HG02588 (cell line): ENCODE measurements around the gene TRIM47.

Experiments
- ATAC-seq: cut with Tn5 transposase; IDR thresholded peaks from one replicate; pipeline ENCODE4 v1.9.1; 2021; ENCODE audit warnings: mild to moderate bottlenecking, moderate library complexity; ENCODE audit not compliant: unreplicated experiment

Gene TRIM47, protein sequence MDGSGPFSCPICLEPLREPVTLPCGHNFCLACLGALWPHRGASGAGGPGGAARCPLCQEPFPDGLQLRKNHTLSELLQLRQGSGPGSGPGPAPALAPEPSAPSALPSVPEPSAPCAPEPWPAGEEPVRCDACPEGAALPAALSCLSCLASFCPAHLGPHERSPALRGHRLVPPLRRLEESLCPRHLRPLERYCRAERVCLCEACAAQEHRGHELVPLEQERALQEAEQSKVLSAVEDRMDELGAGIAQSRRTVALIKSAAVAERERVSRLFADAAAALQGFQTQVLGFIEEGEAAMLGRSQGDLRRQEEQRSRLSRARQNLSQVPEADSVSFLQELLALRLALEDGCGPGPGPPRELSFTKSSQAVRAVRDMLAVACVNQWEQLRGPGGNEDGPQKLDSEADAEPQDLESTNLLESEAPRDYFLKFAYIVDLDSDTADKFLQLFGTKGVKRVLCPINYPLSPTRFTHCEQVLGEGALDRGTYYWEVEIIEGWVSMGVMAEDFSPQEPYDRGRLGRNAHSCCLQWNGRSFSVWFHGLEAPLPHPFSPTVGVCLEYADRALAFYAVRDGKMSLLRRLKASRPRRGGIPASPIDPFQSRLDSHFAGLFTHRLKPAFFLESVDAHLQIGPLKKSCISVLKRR

DNA sequence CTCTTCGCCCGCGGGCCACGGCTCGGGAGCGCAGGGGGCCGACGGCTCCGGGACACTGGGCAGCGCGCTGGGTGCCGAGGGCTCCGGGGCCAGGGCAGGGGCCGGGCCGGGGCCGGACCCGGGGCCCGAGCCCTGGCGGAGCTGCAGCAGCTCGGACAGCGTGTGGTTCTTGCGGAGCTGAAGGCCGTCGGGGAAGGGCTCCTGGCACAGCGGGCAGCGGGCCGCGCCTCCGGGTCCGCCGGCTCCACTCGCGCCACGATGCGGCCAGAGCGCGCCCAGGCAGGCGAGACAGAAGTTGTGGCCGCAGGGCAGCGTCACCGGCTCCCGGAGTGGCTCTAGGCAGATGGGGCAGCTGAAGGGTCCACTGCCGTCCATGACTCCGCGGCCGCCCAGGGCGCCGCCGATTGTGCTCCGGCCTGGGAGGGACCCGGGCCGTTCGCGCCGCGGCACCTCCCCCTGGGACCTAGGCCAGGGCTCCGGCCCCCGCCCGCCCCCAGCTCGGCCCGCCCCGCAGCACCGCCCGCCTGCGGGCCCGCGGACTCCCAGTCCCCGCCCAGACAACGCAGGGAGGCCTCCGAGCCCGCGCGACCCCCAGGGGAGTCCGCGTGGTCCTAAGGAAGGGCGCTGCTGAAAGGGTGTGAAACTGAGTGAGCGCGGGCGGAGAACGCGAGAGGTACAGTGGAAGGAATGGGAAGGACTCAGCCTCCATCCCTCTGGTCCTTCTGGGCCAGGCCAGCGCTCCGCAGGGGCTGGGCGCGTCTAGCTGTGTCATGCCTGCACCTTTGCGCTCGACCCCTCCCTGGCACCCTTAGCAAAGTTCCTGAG lies at the start of gene TRIM47:
TRIM47 (minus strand) TSS at position 408 of the 825 bp plus-strand sequence; CDS start at position 375, 33 bp downstream.
- ATAC-seq, result no peak

DNA sequence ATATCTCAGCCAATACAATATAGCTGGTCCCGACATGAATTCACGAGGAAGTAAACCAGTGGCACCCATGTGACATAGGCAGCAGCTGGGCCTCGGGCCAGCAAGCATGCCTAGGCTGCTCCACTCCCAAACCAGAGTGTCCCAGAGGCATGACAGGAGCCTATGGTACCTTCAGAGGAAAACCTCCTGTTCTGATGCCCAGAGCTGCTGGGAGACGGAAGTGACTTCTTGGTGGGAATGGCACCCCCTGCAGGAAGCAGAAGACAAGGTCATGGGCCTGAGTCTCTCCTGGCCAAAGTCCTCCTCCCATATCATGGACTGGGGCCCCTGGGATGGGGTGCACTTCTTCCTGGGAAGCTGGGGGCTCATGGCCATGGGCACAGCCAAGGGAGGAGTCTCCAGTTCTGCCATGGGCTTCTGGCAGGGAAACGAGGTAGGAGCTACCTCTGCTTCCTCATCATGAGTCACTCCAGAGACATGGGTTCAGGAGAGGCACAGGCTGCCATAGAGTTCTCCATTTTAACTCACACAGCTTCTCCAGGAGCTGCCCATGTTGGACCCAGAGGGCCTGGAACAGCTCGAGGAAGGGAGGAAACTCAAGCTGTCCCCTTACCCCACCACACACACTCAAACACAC lies 49.0 kb upstream of the TRIM47 start:
- no peak for ATAC-seq

DNA sequence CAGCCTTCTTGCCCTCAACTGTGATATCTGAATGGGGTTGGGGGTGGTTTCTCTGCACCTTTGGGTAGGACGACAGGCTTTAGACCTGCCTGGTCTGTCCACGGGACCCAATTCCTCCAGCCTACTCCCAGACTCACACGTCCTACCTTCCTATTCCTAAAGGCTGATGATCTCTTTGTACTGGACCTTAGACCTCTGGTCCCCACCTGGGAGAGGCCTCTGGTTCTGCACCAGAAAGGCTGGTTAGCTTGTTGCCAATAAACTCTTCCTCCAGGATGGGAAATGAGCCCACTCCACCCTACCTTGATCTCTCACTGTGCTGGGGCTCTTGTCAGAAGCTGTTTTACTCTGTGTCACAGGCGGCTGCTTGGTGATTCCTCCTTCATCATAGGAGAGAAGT lies 48.1 kb upstream of the TRIM47 start:
- ATAC-seq, result no peak

DNA sequence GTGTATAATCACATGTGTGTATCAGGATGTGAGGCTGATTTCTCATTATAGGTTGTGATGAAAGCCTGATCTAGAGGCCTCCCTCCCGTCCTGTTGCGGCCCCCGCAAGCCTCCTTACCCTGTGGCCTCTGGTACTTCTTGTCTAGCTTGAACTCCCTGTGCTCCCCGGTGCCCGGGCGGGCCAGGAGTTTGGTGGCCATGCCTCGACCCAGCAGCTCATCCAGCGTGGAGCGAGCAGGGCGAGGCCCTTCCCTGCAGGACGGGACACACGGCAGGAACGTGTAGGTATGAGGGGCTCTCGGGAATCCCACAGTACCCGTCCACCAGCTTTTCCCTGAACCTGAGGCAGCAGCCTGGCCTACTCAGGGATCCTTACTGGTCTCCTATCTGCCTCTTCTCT lies 47.5 kb upstream of the TRIM47 start:
- no peak for ATAC-seq

DNA sequence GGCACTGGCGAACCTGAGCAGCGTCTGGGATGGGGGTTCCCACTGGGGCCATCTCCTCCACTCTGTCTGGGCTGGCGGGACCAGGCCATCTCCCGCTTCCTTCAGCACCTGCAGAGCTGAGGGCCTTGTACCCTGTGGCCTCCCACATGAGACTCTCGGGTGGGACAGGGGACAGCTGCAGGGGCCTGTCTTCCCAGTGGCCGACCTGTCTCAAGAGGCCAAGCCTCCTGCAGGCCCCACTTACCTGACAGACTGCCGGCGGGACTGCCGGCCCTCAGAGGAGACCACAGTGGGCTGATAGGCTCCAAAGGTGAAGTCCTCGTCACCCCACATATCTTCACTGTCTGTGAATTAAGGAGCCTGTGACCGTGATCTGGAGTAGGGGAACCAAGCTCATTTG lies 46.7 kb upstream of the TRIM47 start:
- ATAC-seq, result no peak

DNA sequence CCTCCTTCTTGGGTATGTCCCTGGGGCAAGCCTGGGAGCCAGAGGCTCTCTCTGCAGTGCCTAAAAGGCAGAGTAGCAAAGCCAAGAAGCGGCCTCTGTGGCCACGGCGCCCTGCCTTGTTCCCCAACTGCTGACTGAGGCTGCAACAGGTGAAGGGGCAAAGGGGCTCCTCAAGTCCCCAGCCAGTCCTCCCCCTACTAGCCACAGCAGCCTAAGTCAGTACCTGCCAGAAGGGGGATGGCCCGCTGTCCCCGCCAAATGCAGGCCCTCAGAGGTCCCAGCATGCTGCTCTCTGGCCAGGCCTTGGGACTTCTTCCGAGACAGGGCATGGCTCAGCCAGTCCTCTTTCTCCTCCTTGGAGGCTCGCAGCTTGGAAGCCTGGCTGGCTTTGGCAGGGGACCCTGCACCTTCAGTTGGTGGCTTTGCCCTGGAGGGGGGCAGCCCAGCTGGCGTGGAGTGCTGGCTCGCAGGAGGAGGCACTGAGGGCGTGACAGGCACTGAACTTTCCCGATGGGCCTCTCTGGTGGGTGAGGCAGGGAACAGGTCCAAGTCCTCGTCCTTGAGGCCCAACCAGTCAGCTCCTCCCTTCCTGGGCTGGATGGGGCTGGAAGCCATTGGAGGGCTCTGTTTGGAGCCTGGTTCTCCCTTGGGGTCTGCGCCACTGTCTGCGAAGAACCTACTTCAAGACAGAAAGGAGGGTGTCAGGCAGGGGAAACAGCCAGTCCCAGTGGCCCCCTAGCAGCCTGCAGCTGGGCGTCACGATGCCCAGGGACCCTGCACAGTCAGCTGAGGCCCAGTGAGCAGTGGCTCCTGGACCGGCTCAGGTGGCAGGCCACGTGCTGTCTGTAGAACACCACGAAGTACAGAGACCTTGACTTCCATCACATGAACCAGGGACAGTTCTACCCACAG lies 44.8 kb upstream of the TRIM47 start:
- no peak for ATAC-seq

DNA sequence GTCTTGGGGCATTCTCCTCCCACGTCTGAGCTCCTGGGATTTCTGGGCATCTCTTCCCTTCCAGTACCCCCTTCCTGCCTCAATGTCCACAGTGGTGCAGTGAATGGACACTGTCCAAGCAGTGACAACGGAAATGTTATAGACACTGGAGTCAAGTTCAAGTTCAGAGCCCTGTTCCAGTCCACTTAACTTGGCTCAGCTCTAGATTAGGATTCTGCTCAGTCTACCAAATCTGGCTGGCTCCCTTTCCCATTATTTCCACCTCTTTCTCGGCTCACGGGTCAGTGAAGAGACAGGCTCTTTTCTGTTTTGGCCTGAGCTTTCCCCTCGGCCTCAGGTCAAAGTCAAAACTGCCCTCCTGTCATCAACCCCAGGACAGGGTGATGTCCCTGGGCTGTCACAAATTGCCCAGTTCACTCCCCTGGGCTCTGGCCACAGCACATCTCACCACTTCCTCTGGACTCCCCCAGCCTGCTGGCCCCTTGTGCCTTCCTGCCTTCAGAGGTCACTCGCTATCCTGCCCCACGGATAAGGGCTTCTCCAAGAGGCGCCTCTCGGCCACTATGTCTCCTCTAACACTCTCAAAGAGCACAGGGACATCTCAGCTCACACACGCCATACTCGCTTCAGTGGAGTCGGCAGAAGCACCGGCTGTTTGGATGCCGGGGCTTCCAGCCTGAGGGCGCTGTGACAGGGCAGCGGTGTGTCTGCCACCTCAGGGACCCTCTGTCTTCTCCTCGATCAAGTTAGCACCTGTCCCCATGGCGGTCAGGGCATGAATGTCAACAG lies 44.0 kb upstream of the TRIM47 start:
- ATAC-seq, result no peak

DNA sequence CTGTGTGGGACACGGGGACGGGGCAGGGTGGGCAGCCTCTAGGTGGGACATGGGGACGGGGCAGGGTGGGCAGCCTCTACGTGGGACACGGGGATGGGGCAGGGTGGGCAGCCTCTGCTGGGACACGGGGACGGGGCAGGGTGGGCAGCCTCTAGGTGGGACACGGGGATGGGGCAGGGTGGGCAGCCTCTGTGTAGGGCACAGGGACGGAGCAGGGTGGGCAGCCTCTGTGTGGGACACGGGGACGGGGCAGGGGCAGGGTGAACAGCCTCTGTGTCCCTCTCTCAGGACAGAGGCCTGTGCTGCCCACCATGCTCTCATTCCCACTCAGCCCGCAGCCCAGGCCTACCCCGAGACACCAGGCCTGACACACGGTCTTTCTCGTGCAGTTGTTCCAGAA lies 43.2 kb upstream of the TRIM47 start:
- no peak for ATAC-seq

DNA sequence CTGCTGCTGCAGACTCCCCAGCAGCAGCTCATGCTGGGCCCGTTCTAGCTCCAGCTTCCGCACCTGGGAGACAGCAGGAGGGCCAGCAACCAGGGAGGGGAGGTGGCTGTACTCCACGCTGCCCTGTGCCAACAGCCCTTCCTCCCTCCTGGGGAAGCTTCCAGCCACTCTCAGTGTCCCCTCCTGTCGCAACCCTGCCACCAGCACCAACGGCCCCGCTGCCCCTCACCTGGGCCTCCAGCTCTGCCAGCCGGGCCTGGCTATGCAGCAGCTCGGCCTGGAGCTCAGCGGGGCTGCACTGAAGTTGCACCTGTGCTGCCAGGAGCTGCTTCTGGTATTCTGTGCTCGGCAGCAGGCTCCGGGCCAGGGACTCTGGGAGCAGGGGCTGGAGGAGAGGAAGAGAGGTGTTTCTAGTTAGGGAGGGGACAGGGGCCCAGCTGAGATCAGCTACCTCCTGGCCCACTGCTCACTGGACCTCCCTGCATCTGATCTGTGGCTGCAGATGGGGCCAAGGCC lies 41.7 kb upstream of the TRIM47 start:
- ATAC-seq, result no peak

DNA sequence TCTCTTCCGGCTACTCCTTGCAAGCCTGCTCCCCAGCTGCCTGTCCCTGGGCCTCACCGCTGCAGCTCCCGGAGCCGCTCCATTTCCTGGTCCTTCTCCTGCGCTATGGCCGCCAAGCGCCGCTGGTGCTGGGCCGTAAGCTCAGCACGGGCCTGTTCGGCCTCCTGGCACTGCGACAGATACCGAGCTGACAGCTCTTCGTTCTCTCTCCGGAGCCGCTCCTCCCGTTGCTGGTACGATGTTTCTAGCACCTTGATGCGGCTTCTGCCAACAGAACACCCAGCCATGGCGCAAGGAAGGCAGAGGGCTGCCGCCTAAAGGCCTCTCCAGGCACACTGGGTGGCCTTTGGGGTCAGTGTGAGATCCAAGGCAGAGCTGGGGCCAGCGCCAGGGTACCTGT lies 41.2 kb upstream of the TRIM47 start:
- no peak for ATAC-seq

DNA sequence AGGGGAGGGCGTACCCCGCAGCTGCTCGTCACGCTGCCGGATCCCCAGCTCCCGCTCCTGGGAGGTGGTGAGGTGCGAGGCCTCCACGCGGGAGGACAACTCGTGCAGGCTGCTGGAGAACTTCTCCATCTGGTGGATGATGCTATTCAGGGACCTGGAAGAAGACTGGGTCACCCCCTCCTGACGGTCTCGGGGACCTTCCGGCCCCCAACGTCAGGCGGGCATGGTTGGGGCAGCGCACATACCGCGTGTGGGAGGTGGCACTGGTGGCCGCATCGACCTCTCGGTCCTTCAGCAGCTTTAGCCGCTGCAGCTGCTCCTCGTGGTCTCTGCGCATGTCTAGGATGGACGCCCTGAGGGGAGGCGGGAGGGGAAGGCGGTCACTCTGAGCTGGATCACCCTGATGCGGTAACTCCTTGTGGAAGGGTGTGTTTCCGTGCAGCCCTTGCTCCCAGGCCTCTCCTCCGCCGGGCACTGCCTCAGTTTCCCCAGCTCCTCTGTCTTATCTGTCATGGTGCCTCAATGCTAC lies 39.6 kb upstream of the TRIM47 start:
- ATAC-seq, result no peak

DNA sequence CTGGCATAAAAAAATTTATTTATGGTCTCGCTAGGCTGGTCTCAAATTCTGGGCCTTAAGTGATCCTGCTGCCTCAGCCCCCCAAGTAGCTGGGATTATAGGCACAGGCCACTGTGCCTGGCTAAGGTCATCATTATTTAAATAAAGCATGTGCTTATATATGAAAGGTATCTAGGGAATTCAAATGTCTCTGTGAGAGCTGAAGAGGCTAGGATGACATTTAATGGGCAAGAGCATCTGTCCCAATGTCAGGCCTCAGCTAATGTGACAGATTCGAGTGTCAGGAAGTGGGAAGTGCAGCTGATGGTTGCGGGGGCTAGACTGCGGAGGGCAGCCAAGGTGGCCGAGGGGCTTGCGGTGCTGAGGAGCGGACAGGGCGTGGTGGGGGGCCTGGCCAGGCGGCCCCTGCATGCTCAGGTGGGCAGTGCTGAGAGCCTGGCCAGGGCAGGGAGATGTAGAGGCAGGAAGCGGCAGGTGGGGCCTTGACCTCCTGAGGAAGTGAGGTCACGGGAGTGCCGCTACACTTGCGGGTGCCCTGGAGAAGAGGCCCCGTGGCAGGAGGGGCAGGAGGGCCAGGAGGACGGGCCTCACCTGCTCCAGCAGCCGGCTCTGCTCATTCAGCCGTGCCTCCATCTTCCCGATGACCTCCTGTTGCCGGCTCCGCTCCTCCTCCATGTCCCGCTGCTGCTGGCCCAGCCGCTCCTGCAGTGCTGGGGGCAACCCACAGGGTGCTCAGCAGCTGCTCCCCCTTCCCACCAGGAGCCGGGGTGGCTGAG lies 38.9 kb upstream of the TRIM47 start:
- no peak for ATAC-seq

DNA sequence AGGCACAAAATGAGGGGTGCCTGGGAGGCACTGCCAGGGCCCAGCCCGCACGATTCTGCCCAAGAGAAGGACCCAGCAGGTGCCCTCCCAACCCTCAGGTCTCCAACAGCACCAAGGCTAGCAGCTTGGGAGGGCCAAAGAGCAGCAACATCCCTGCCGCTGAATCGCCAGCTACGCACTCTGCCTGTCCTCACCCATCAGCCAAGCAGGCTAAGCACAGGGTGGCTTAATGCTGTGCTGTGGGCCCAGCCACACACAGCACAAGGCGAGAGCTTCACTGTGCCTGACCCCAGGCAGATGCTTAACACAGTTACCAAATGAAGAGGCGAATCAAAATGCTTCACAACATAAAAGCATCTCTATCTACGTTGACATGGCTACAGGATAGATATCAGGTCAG lies 36.9 kb upstream of the TRIM47 start:
- ATAC-seq, result no peak

DNA sequence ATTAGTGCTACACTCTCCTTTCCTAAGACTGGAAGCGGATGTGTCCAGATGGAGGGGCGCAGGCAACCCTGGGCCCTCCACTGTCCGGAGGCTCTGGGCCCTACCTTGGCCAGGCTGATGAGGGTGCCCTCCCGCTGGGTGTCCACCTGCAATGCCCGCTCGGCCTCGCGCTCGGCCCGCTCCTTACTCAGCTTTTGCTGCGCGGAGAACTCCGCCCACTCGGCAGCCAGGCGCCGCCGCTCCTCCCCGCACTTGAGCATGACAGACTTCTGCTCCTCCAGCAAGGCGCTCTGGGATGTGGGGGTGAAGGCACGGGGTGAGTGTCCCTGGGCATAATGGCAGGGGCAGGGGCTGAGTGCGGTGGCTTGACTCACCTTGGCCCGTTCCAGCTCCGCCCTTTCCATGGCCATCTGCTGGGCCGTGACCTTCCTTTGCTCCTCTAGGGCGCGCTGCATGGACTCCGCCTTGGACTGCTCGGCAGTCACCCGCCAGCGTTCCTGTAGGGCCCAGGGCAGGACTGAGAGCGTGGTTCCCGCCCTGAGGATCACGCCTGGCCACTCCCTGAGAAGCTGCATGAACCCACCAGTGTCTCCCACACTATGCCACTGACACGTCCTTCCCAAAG lies 36.4 kb upstream of the TRIM47 start:
- no peak for ATAC-seq

DNA sequence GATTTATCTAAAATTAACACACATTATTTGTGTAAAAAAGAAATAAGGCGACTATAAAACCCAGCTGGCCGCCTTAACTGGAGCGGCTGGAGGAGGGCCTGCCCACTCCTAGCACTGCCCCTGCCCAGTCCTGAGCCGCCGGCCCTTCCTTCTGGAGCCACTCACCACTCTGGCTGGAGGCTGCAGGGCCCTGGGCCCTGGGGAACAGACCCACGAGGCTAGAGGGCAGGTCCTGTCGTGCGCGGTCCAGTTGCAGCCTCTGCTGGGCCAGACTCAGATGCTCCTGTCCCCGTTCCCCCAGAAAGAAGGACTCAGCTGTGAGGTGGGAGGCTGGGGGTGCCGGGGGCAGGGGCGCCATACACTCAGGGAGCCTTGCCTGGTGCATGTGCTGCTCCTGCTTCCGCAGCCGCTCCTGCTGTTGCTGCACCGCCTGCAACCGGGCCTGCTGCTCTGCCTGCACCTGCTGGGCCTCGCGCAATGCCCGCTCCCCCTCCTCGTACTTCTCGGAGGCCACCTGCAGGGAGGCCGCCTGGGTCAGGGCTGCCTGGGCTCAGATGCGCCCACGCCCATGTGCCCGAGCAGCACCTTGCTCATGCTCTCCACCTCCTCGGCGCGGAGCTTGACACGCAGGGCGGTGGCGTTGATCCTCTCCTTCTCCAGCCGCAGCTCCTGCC lies 35.3 kb upstream of the TRIM47 start:
- no peak for ATAC-seq

DNA sequence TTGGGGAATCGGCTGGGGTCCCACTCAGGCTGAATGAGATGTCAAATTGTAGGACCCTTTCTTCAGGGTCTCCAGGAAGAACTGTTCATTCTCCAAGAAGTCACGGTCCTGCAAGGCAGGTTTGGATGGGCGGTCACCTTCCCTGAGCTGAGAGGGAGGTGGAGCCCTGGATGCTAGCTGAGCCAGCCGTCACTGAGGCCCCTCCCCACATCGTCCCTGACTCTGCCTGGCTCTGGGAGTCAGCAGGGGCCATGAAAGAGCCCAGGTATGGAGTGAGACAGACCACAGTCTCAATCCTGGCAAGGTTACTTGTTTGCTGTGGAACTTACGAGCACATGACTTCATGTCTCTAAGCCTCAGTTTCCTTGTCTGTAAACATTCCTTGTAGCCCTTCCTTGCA lies 32.3 kb upstream of the TRIM47 start:
- no peak for ATAC-seq

DNA sequence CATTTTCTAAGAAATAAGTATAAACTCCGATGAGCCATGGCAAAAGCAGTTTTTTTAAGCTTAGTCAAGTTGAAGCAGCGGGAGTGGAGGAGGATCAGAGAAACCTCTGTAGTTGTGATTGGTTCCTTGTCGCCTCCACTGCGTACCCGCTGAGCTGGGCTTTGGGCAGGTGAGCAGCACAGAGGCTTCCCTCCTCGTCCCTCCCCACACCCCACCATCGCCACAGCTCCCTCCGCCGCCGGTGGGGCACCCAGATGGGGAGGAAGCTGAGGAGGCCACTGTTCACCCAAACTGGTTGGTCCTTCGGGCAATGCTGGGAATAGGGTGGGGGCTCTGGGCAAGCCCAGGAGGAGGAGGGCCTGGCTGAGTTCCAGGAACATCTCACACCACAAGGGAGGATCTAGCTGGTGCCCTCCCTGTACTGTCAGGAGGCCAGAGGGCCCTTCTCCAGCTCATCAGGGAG lies 31.5 kb upstream of the TRIM47 start:
- ATAC-seq, result no peak
